Small intestine (tissue), 7 donors: ENCODE measurements around the gene ANKRD31. TPM values are rescaled to one million over a fixed set of nuclear protein-coding genes. Genes with fewer than 3 reads are reported as not detected.
"Not testable (repeated sequence)": the region's sequence is repeated elsewhere in the genome, so short reads cannot be mapped to it uniquely, and the experiment has no call there.

ENCODE experiments used
- DNase-seq, 2 donors: peaks; one replicate each; pipeline versions ENCODE4 v3.0.0 to v3.0.0-alpha.2; 2013
- FAIRE-seq: peaks from 2 replicates; lab custom pipeline; 2012; peaks lifted over from hg19 to GRCh38; lab: Jason Lieb, UNC
- H3K27ac ChIP-seq, 3 donors: one replicate each; pipeline ENCODE4 v1.5.1; 2013; ENCODE audit warnings: low read length in 2 of 3, mild to moderate bottlenecking in 2 of 3, control low read depth in 1 of 3, inconsistent platforms in 1 of 3, low read depth in 1 of 3, moderate library complexity in 1 of 3
- H3K27me3 ChIP-seq, 3 donors: one replicate each; pipeline ENCODE4 v1.6.1; 2013; ENCODE audit warnings: low read length in 3 of 3, inconsistent platforms in 1 of 3; ENCODE audit not compliant: control insufficient read depth in 3 of 3, insufficient read depth in 3 of 3
- H3K36me3 ChIP-seq, 3 donors: one replicate each; pipeline ENCODE4 v1.6.1; 2013; ENCODE audit warnings: low read length in 3 of 3, inconsistent platforms in 1 of 3, low read depth in 1 of 3, mild to moderate bottlenecking in 1 of 3, moderate library complexity in 1 of 3; ENCODE audit not compliant: control insufficient read depth in 3 of 3, insufficient read depth in 2 of 3
- H3K4me1 ChIP-seq, 3 donors: one replicate each; pipeline ENCODE4 v1.6.1; 2013; ENCODE audit warnings: low read length in 2 of 3, inconsistent platforms in 1 of 3, low read depth in 1 of 3, mild to moderate bottlenecking in 1 of 3, moderate library complexity in 1 of 3; ENCODE audit not compliant: control insufficient read depth in 3 of 3, insufficient read depth in 2 of 3
- H3K4me3 ChIP-seq, 3 donors: one replicate each; pipeline ENCODE4 v1.5.1; 2013; ENCODE audit warnings: low read length in 3 of 3, control low read depth in 1 of 3, inconsistent platforms in 1 of 3, low read depth in 1 of 3, mild to moderate bottlenecking in 1 of 3, moderate library complexity in 1 of 3
- H3K9me3 ChIP-seq, 2 donors: one replicate each; pipeline ENCODE4 v1.6.1; 2013; ENCODE audit warnings: low read depth in 1 of 2, low read length in 1 of 2; ENCODE audit not compliant: control insufficient read depth in 2 of 2, insufficient read depth in 1 of 2
- WGBS, 3 donors: extraction: QIAGEN DNeasy Blood & Tissue Kit; methylation state at CpG; one replicate each; pipeline ENCODE4 v1.1.7; 2013; 5-methylcytosine and 5-hydroxymethylcytosine counted together
- polyA plus RNA-seq, 4 donors: library from polyadenylated mRNA; stranded (reverse) in 3 of 4; unstranded in 1 of 4; fragments of 200-250 nt in 3 of 4; fragments of 120-200 nt in 1 of 4; gene quantifications; one replicate each; pipeline versions ENCODE4 v1.2.1 to v1.2.3, GENCODE V29; 2013
- donor health status: healthy with polysubstance abuse.
- donor health status: control.
- donor health status: control.
- donor health status: Bipolar disorder and iron deficiency.
- donor health status: healthy.

The ANKRD31 gene
- polyA plus RNA-seq, 4 donors = 0.06 to 0.27 (median 0.22) TPM; not detected in 1

- no peaks in the 10 kb centered on the region for H3K27me3 ChIP-seq
- FAIRE-seq (no peak), DNase-seq (no peak)
- WGBS, 3 donors = 63 to 69% (median 65%) methylated on average over 3 of the region's 3 CpGs
- peaks cover 0 to 12% of the 10 kb centered on the region in 2 donors for H3K9me3 ChIP-seq
- H3K4me3 ChIP-seq = no peak overlapping the region
- H3K4me1 ChIP-seq = peaks cover 0 to 7% (median 2%) of the 10 kb centered on the region in 3 donors
- no peak overlapping the region for H3K27ac ChIP-seq
- H3K36me3 ChIP-seq = no peaks in the 10 kb centered on the region
These were observed 39.1 kb upstream of the ANKRD31 start for GRCh38 chr5:75275756-75276155.

DNA sequence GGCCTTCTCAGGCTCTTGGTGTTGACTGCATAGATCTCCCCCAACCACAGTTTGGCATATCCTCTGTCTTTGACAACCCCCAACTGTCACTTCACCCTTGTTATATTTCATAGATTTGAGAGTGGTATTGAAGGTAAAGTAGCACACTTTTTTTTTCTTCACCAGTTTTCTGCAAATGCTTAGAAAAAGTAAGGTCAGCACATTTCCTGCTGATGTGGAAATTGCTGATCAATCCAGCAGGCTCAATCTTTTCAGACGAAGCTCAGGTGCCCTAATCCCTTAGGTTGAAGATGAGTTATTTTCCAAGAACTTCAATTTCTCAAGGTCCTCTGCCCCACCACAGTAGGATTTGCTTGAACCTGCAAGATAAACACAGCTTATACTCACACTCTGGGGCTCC, 38.5 kb upstream of the ANKRD31 start:
- no peaks in the 10 kb centered on the region for H3K36me3 ChIP-seq

GRCh38 chr5:75274486-75274885, 37.8 kb upstream of the ANKRD31 start:
- WGBS, 3 donors = 81 to 83% (median 82%) methylated on average over 1 of the region's 1 CpG
- Histone ChIP-seq H3K9me3 (peaks cover 0 to 15% of the 10 kb centered on the region in 2 donors), H3K27ac (no peak overlapping the region), H3K4me1 (peaks cover 0 to 7% (median 2%) of the 10 kb centered on the region in 3 donors), H3K36me3 (no peaks in the 10 kb centered on the region), H3K4me3 (no peak overlapping the region), H3K27me3 (no peaks in the 10 kb centered on the region)
- DNase-seq (peak in 1 of 2 donors; percentile 34), FAIRE-seq (no peak)

More for the DNA sequence above, 38.5 kb upstream of the ANKRD31 start:
- H3K27me3 ChIP-seq = no peaks in the 10 kb centered on the region
- DNase-seq (no peak), FAIRE-seq (no peak)
- H3K27ac ChIP-seq = no peak overlapping the region
- no peak overlapping the region for H3K4me3 ChIP-seq
- H3K4me1 ChIP-seq = peaks cover 0 to 7% (median 2%) of the 10 kb centered on the region in 3 donors
- WGBS, 3 donors = 66 to 91% (median 67%) methylated on average over 1 of the region's 1 CpG
- H3K9me3 ChIP-seq = peaks cover 0 to 12% of the 10 kb centered on the region in 2 donors

- not testable (repeated sequence) for H3K27ac ChIP-seq, DNase-seq, H3K4me1 ChIP-seq, H3K36me3 ChIP-seq, FAIRE-seq, H3K27me3 ChIP-seq, H3K4me3 ChIP-seq
- WGBS, 3 donors = 92 to 99% (median 96%) methylated on average over 2 to 22 of the region's 31 CpGs
- H3K9me3 ChIP-seq = peaks cover 0 to 16% of the 10 kb centered on the region in 2 donors
These were observed 33.9 kb upstream of the ANKRD31 start for GRCh38 chr5:75270605-75271004.

- Histone ChIP-seq H3K27ac (peak overlapping the region in 1 of 3 donors; percentile 17), H3K4me3 (no peak overlapping the region), H3K4me1 (peaks cover 0 to 28% (median 0%) of the 10 kb centered on the region in 3 donors), H3K36me3 (no peaks in the 10 kb centered on the region), H3K9me3 (peaks cover 0 to 4% of the 10 kb centered on the region in 2 donors), H3K27me3 (no peaks in the 10 kb centered on the region)
- peak; percentile 61 to 67 for DNase-seq
- no peak for FAIRE-seq
- 11 to 27% (median 13%) methylated on average over 2 of the region's 2 CpGs for WGBS, 3 donors
These were observed 29.1 kb upstream of the ANKRD31 start for GRCh38 chr5:75265731-75266130.

GRCh38 chr5:75262271-75262670, 25.6 kb upstream of the ANKRD31 start:
- H3K27me3 ChIP-seq = no peaks in the 10 kb centered on the region
- peaks cover 0 to 31% (median 0%) of the 10 kb centered on the region in 3 donors for H3K4me1 ChIP-seq
- H3K4me3 ChIP-seq = no peak overlapping the region
- WGBS, 3 donors = 20 to 57% (median 35%) methylated on average over 3 of the region's 3 CpGs
- DNase-seq = peak; percentile 35 to 62
- H3K27ac ChIP-seq = peak overlapping the region in 1 of 3 donors; percentile 36
- no peak for FAIRE-seq
- no peaks in the 10 kb centered on the region for H3K36me3 ChIP-seq
- H3K9me3 ChIP-seq = no peaks in the 10 kb centered on the region

- WGBS, 3 donors = 14 to 54% (median 27%) methylated on average over 2 of the region's 2 CpGs
- Histone ChIP-seq H3K4me1 (peaks cover 0 to 25% (median 0%) of the 10 kb centered on the region in 3 donors), H3K4me3 (no peak overlapping the region), H3K36me3 (no peaks in the 10 kb centered on the region), H3K27me3 (no peaks in the 10 kb centered on the region), H3K9me3 (peaks cover 0 to 4% of the 10 kb centered on the region in 2 donors), H3K27ac (peak overlapping the region in 2 of 3 donors; percentile 20 to 36)
- DNase-seq (peak; percentile 88 to 91), FAIRE-seq (no peak)
These were observed 24.0 kb upstream of the ANKRD31 start for GRCh38 chr5:75260708-75261107.

DNA sequence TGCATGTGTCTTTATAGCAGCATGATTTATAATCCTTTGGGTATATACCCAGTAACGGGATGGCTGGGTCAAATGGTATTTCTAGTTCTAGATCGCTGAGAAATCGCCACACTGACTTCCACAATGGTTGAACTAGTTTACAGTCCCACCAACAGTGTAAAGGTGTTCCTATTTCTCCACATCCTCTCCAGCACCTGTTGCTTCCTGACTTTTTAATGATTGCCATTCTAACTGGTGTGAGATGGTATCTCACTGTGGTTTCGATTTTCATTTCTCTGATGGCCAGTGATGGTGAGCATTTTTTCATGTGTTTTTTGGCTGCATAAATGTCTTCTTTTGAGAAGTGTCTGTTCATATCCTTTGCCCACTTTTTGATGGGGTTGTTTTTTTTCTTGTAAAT, 13.8 kb upstream of the ANKRD31 start:
- FAIRE-seq, DNase-seq: not testable (repeated sequence)
- 83 to 96% (median 84%) methylated on average over 4 of the region's 4 CpGs for WGBS, 3 donors

GRCh38 chr5:75245023-75245422, 8.3 kb upstream of the ANKRD31 start:
- peaks cover 0 to 2% (median 0%) of the 10 kb centered on the region in 3 donors for H3K27me3 ChIP-seq
- 91 to 96% (median 96%) methylated on average over 2 of the region's 2 CpGs for WGBS, 3 donors
- H3K4me3 ChIP-seq = no peak overlapping the region
- no peak overlapping the region for H3K27ac ChIP-seq
- H3K36me3 ChIP-seq = no peaks in the 10 kb centered on the region
- FAIRE-seq = no peak
- H3K9me3 ChIP-seq = peaks cover 0 to 3% of the 10 kb centered on the region in 2 donors
- DNase-seq = no peak
- no peaks in the 10 kb centered on the region for H3K4me1 ChIP-seq

More for the DNA sequence above, 13.8 kb upstream of the ANKRD31 start:
- not testable (repeated sequence) for H3K36me3 ChIP-seq, H3K27me3 ChIP-seq, H3K4me3 ChIP-seq, H3K4me1 ChIP-seq, H3K9me3 ChIP-seq, H3K27ac ChIP-seq
